T-helper 2 cell (primary cell): ENCODE data around the gene TSPAN11.
"Not testable (repeated sequence)": the region's sequence is repeated elsewhere in the genome, so short reads cannot be mapped to it uniquely, and the experiment has no call there.

Experiments
- DNase-seq, 5 experiments: peaks; one replicate each; pipeline versions ENCODE4 v3.0.0 to v3.0.0-alpha.2; 2012 to 2022

TSPAN11 gene

GRCh38 chr12:31004666-31005065 is 78.1 kb downstream of the TSPAN11 start:
- no peak for DNase-seq

GRCh38 chr12:31005256-31005943 is 78.9 kb downstream of the TSPAN11 start:
- DNase-seq: no peak

GRCh38 chr12:31005944-31006361 is 79.4 kb downstream of the TSPAN11 start:
- DNase-seq: no peak

GRCh38 chr12:31006416-31007152 is 80.0 kb downstream of the TSPAN11 start:
- DNase-seq: no peak

- no peak for DNase-seq
Observed at GRCh38 chr12:31007153-31007495, 80.6 kb downstream of the TSPAN11 start.

GRCh38 chr12:31007636-31008175 is 81.2 kb downstream of the TSPAN11 start:
- no peak for DNase-seq

- DNase-seq: no peak
Observed at GRCh38 chr12:31008241-31008761, 81.8 kb downstream of the TSPAN11 start.

GRCh38 chr12:31008961-31009840 is 82.7 kb downstream of the TSPAN11 start:
- DNase-seq: no peak

- DNase-seq: no peak
Observed at GRCh38 chr12:31009976-31010375, 83.4 kb downstream of the TSPAN11 start.

- DNase-seq: no peak
Observed at GRCh38 chr12:31011336-31011735, 84.8 kb downstream of the TSPAN11 start.

- no peak for DNase-seq
Observed at GRCh38 chr12:31011746-31012566, 85.4 kb downstream of the TSPAN11 start.

GRCh38 chr12:31012567-31012891 is 86.0 kb downstream of the TSPAN11 start:
- DNase-seq: not testable (repeated sequence)

GRCh38 chr12:31015215-31015614 is 88.7 kb downstream of the TSPAN11 start:
- DNase-seq: no peak

- no peak for DNase-seq
Observed at GRCh38 chr12:31016057-31016456, 89.5 kb downstream of the TSPAN11 start.

GRCh38 chr12:31017535-31017934 is 91.0 kb downstream of the TSPAN11 start:
- DNase-seq: no peak

- DNase-seq: no peak
Observed at GRCh38 chr12:31018106-31018789, 91.7 kb downstream of the TSPAN11 start.

GRCh38 chr12:31018790-31019505 is 92.4 kb downstream of the TSPAN11 start:
- DNase-seq: no peak

- no peak for DNase-seq
Observed at GRCh38 chr12:31019561-31019960, 93.0 kb downstream of the TSPAN11 start.

- DNase-seq: no peak
Observed at GRCh38 chr12:31019976-31020375, 93.4 kb downstream of the TSPAN11 start.

- no peak for DNase-seq
Observed at GRCh38 chr12:31020385-31021166, 94.0 kb downstream of the TSPAN11 start.
